Measurements from ENCODE around the gene MKRN2OS. TPM values are rescaled to one million over a fixed set of nuclear protein-coding genes. Genes with fewer than 3 reads are reported as not detected.

The MKRN2OS gene
- polyA plus RNA-seq, 2 of the 4 experiments (the other 2 are of a cell fraction), result not detected

DNA sequence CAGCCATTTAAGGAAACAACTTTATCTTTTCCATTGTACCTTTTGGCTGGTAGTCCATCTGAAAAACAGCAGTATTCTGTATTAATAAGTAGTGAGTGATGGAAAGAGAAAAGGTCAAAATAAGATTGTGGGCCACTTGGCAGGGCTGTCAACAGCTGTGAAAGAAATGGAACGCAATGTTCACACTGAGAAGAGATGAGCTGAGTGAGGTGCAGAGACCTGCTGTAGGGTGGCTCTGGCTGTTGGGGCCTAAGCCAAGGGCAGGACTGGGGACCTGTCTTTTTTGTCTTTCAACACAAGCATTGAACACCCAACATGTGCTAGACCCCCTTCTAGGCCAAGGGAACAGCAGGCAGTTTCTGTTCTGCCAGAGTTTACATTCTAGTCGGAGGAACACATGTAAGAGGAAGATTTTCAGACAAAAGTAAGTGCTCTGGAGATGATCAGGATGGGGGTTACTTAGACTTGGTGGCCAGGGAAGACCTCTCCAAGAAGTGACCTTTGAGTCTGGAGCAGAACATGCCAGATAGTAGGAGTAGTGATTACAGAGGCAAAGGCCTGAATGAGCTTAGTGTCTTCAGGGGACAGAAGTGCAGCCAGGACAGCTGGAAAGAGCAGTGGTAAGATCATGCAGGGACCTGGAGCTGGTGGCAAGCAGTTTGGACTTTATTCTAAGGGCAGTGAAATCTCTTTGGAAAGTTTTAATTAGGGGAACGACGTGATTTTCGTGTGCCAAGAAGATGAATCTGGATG lies 31.4 kb downstream of the MKRN2OS start:
- POLR2A ChIA-PET, result no interaction called here
- CTCF ChIA-PET, result interaction anchor here (0.9 to 1.3 kb wide), 2 partner anchors 34 to 383 kb away, joined by 3 read pairs; no protein-coding TSS in a partner anchor
- Histone ChIP-seq H3K4me1 (no peaks in the 10 kb centered on the region), H3K4me3 (no peak overlapping the region), H3K27ac (no peak overlapping the region), H3K9me3 (no peaks in the 10 kb centered on the region), H3K4me2 (no peak overlapping the region)
- FAIRE-seq, result no peak
- no peak for ATAC-seq
- DNase-seq (ENCODE audit: low read depth in 1 of 2, low spot score in 1 of 2), result no peak
- TF ChIP-seq JUN (IDR thresholded peaks at IDR 0.05) (no peak), BHLHE40 (IDR thresholded peaks at IDR 0.05; ENCODE audit: low read depth, low read length) (no peak), CEBPB (IDR thresholded peaks at IDR 0.05) (no peak), KDM1A (IDR thresholded peaks at IDR 0.05; ENCODE audit: low read depth) (no peak), GATA3 (IDR thresholded peaks at IDR 0.05; ENCODE audit: borderline replicate concordance) (no peak), CBX8 (IDR thresholded peaks at IDR 0.05) (no peak), NFE2L2 (conservative IDR thresholded peaks at IDR 0.05; ENCODE audit: low read length) (no peak), CHD4 (IDR thresholded peaks at IDR 0.05; ENCODE audit: borderline replicate concordance) (no peak), HOXB5 (CRISPR knock-in tag; IDR thresholded peaks at IDR 0.05) (no peak), POLR2A (IDR thresholded peaks at IDR 0.05; ENCODE audit: low read length) (no peak), ESRRA (IDR thresholded peaks at IDR 0.05; ENCODE audit: borderline replicate concordance, low read length) (no peak), EHMT2 (IDR thresholded peaks at IDR 0.05; ENCODE audit: low read depth) (no peak)
- TF ChIP-seq, protein P1, sequence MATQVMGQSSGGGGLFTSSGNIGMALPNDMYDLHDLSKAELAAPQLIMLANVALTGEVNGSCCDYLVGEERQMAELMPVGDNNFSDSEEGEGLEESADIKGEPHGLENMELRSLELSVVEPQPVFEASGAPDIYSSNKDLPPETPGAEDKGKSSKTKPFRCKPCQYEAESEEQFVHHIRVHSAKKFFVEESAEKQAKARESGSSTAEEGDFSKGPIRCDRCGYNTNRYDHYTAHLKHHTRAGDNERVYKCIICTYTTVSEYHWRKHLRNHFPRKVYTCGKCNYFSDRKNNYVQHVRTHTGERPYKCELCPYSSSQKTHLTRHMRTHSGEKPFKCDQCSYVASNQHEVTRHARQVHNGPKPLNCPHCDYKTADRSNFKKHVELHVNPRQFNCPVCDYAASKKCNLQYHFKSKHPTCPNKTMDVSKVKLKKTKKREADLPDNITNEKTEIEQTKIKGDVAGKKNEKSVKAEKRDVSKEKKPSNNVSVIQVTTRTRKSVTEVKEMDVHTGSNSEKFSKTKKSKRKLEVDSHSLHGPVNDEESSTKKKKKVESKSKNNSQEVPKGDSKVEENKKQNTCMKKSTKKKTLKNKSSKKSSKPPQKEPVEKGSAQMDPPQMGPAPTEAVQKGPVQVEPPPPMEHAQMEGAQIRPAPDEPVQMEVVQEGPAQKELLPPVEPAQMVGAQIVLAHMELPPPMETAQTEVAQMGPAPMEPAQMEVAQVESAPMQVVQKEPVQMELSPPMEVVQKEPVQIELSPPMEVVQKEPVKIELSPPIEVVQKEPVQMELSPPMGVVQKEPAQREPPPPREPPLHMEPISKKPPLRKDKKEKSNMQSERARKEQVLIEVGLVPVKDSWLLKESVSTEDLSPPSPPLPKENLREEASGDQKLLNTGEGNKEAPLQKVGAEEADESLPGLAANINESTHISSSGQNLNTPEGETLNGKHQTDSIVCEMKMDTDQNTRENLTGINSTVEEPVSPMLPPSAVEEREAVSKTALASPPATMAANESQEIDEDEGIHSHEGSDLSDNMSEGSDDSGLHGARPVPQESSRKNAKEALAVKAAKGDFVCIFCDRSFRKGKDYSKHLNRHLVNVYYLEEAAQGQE (IDR thresholded peaks at IDR 0.05), result no peak
- TF ChIP-seq, protein P2, sequence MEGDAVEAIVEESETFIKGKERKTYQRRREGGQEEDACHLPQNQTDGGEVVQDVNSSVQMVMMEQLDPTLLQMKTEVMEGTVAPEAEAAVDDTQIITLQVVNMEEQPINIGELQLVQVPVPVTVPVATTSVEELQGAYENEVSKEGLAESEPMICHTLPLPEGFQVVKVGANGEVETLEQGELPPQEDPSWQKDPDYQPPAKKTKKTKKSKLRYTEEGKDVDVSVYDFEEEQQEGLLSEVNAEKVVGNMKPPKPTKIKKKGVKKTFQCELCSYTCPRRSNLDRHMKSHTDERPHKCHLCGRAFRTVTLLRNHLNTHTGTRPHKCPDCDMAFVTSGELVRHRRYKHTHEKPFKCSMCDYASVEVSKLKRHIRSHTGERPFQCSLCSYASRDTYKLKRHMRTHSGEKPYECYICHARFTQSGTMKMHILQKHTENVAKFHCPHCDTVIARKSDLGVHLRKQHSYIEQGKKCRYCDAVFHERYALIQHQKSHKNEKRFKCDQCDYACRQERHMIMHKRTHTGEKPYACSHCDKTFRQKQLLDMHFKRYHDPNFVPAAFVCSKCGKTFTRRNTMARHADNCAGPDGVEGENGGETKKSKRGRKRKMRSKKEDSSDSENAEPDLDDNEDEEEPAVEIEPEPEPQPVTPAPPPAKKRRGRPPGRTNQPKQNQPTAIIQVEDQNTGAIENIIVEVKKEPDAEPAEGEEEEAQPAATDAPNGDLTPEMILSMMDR (IDR thresholded peaks at IDR 0.05), result no peak
- TF ChIP-seq, protein P3, sequence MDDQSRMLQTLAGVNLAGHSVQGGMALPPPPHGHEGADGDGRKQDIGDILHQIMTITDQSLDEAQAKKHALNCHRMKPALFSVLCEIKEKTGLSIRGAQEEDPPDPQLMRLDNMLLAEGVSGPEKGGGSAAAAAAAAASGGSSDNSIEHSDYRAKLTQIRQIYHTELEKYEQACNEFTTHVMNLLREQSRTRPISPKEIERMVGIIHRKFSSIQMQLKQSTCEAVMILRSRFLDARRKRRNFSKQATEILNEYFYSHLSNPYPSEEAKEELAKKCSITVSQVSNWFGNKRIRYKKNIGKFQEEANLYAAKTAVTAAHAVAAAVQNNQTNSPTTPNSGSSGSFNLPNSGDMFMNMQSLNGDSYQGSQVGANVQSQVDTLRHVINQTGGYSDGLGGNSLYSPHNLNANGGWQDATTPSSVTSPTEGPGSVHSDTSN (IDR thresholded peaks at IDR 0.05), result no peak
- TF ChIP-seq, protein P4, sequence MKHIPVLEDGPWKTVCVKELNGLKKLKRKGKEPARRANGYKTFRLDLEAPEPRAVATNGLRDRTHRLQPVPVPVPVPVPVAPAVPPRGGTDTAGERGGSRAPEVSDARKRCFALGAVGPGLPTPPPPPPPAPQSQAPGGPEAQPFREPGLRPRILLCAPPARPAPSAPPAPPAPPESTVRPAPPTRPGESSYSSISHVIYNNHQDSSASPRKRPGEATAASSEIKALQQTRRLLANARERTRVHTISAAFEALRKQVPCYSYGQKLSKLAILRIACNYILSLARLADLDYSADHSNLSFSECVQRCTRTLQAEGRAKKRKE (CRISPR knock-in tag; IDR thresholded peaks at IDR 0.05; ENCODE audit: low read depth), result no peak
- WGBS (ENCODE audit: missing lambda C conversion rate), result 96% methylated on average over 5 of the region's 5 CpGs

DNA sequence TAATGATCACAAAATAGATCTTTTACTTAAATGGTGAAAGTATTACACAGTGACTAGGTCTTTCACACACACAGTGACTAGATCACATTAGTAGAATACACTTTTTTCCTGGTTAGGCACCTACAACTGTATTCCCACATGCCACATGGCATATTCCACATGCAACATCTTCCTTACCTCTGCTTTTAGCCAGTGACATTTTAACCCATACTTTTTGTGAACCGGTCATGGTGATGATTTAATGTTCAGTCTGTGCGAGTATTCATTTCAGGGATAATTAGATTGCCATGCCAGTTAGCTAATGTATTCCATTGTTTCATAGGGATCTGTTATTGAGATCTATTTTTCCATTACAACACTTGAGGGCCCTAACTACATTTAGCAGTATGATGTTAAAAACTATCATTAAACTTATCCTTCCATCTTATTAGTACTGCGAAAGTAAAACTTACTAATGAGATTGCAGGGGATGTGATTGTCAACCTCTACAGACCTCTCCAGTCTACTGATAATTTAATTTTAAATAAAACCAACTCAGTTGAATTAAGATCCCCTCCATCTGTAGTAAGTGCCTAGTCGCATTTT lies 32.7 kb downstream of the MKRN2OS start:
- H3K27ac ChIP-seq, result no peak overlapping the region
- WGBS (ENCODE audit: missing lambda C conversion rate), result 96% methylated on average over 4 of the region's 4 CpGs
- H3K9me3 ChIP-seq, result no peaks in the 10 kb centered on the region
- H3K4me1 ChIP-seq, result peaks cover 11% of the 10 kb centered on the region
- no peak overlapping the region for H3K4me3 ChIP-seq
- TF ChIP-seq, protein P1 (IDR thresholded peaks at IDR 0.05), result no peak
- no peak for TF ChIP-seq PHF8 (IDR thresholded peaks at IDR 0.05; ENCODE audit: borderline replicate concordance, low read depth)
- TF ChIP-seq, protein P5, sequence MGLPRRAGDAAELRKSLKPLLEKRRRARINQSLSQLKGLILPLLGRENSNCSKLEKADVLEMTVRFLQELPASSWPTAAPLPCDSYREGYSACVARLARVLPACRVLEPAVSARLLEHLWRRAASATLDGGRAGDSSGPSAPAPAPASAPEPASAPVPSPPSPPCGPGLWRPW (IDR thresholded peaks at IDR 0.05), result no peak
- TF ChIP-seq EHF (CRISPR knock-in tag; IDR thresholded peaks at IDR 0.05), result no peak
- no peak for TF ChIP-seq HOXA7 (CRISPR knock-in tag; IDR thresholded peaks at IDR 0.05)
- TF ChIP-seq CBX2 (IDR thresholded peaks at IDR 0.05; ENCODE audit: borderline replicate concordance, low read depth), result no peak
- POLR2A ChIA-PET, result no interaction called here
- FAIRE-seq (no peak), ATAC-seq (no peak), DNase-seq (ENCODE audit: low read depth in 1 of 2, low spot score in 1 of 2) (no peak)
- CTCF ChIA-PET, result interaction anchor here (0.9 kb wide), 1 partner anchor 382 kb away, joined by 3 read pairs; no protein-coding TSS in a partner anchor
- H3K4me2 ChIP-seq, result no peak overlapping the region

All from A549 (cell line).